ENCODE measurements around the gene C1orf50. TPM values are rescaled to one million over a fixed set of nuclear protein-coding genes. Genes with fewer than 3 reads are reported as not detected.

The C1orf50 gene
- total RNA-seq, 2 experiments from 2014 or later = 23.1 to 23.9 TPM

DNA sequence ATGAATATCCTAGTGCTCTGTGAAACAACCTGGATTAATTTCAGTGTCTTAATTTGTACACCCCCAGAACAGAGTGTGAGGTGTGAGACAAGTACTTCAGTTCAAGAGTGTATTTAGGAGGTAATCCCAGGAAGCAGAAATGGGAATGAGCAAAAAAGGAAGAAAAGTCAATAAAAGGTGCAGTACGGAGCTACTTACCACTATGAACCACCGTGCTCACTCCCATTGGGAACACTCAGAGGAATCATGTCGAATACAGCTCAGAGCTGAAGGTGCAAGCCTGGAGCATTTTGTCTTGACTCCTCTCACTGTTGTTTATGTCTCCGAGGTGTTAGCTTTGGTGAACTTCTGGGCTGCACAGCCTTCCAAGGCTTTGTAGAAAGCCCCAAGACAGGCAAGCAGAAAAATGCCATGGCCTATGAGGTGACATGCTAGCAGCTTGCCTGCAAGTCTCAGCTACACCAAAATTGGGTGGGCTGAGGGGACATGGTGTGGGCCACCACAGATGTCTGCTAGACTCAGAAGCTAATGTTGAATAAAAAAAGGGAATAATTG, 57.5 kb downstream of the C1orf50 start:
- DNase-seq (no peak), ATAC-seq (ENCODE audit: poor library complexity) (no peak)
- Mint-ChIP-seq H3K27me3 (no peaks in the 10 kb centered on the region), H3K36me3 (ENCODE audit: low read depth) (no peaks in the 10 kb centered on the region), H3K4me1 (ENCODE audit: low read depth) (peaks cover 5% of the 10 kb centered on the region), H3K4me3 (no peak overlapping the region), H3K9me3 (no peaks in the 10 kb centered on the region), H3K27ac (no peak overlapping the region)
- H3K4me3 ChIP-seq (ENCODE audit: low read length) = no peak overlapping the region
- CTCF ChIA-PET = no interaction called here
- POLR2A ChIA-PET = no interaction called here
- no peaks in the 10 kb centered on the region for H3K9me3 ChIP-seq (ENCODE audit: control insufficient read depth in 1 of 2, insufficient read depth in 1 of 2, low read length in 2 of 2)
- H3K27ac ChIP-seq (ENCODE audit: low read depth in 1 of 2, low read length in 2 of 2) = no peak overlapping the region
- H3K4me1 ChIP-seq (ENCODE audit: insufficient read depth, low read length) = no peaks in the 10 kb centered on the region
- intact Hi-C loops (cut with DNase I, micrococcal nuclease) = no loop called here
- TF ChIP-seq, protein P1, sequence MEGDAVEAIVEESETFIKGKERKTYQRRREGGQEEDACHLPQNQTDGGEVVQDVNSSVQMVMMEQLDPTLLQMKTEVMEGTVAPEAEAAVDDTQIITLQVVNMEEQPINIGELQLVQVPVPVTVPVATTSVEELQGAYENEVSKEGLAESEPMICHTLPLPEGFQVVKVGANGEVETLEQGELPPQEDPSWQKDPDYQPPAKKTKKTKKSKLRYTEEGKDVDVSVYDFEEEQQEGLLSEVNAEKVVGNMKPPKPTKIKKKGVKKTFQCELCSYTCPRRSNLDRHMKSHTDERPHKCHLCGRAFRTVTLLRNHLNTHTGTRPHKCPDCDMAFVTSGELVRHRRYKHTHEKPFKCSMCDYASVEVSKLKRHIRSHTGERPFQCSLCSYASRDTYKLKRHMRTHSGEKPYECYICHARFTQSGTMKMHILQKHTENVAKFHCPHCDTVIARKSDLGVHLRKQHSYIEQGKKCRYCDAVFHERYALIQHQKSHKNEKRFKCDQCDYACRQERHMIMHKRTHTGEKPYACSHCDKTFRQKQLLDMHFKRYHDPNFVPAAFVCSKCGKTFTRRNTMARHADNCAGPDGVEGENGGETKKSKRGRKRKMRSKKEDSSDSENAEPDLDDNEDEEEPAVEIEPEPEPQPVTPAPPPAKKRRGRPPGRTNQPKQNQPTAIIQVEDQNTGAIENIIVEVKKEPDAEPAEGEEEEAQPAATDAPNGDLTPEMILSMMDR (IDR thresholded peaks at IDR 0.05) = no peak
- H3K27me3 ChIP-seq (ENCODE audit: control insufficient read depth in 1 of 2, insufficient read depth in 2 of 2, low read length in 2 of 2) = no peaks in the 10 kb centered on the region
- no peaks in the 10 kb centered on the region for H3K36me3 ChIP-seq (ENCODE audit: insufficient read depth, low read length)

DNA sequence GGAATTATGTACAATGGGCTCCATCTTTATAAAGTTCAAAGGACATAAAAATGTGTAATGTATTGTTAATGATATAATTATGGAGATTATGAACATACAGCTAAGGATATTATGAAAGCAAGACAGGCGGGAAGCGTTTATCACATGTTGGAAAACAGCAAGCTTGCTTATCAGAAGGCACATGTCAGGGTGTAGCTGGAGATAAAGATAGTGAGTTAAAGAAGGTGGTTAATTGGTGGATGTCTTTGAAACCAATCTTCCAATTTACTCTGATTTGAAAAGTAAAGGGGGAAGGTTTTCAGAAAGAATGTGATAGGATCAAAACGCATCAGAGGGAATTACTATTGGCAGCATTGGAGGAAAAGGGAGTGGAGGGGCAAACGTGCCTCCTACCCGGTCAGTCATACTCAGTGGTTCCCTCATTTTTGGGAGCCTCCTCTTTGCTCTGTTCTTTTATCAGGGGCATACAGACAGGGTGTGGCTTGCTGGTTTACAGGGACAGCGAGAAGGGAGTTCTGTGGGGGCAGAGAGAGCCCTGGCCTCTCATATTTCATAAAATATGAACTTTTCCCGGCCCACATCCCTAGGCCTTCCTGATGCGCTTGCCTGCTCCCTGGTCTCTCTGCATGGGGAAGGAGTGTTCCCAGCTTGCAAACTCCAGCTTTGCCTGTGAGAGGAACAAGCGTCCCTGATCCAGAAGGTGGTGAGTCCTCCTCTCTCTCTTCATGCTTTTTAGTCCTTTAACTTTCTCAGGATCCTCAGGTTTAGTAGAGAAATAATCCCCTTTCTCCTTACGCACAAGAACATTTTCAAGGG, 58.2 kb downstream of the C1orf50 start:
- no peaks in the 10 kb centered on the region for H3K4me1 ChIP-seq (ENCODE audit: insufficient read depth, low read length)
- POLR2A ChIA-PET = no interaction called here
- CTCF ChIA-PET = no interaction called here
- intact Hi-C loops (cut with DNase I, micrococcal nuclease) = no loop called here
- H3K36me3 Mint-ChIP-seq (ENCODE audit: low read depth) = peaks cover 5% of the 10 kb centered on the region
- H3K4me3 Mint-ChIP-seq = no peak overlapping the region
- DNase-seq (no peak), ATAC-seq (ENCODE audit: poor library complexity) (no peak)
- H3K27ac Mint-ChIP-seq = no peak overlapping the region
- TF ChIP-seq, protein P1 (IDR thresholded peaks at IDR 0.05) = no peak
- no peaks in the 10 kb centered on the region for H3K27me3 ChIP-seq (ENCODE audit: control insufficient read depth in 1 of 2, insufficient read depth in 2 of 2, low read length in 2 of 2)
- no peaks in the 10 kb centered on the region for H3K9me3 ChIP-seq (ENCODE audit: control insufficient read depth in 1 of 2, insufficient read depth in 1 of 2, low read length in 2 of 2)
- H3K4me3 ChIP-seq (ENCODE audit: low read length) = no peak overlapping the region
- no peaks in the 10 kb centered on the region for H3K36me3 ChIP-seq (ENCODE audit: insufficient read depth, low read length)
- H3K9me3 Mint-ChIP-seq = no peaks in the 10 kb centered on the region
- H3K4me1 Mint-ChIP-seq (ENCODE audit: low read depth) = peaks cover 5% of the 10 kb centered on the region
- no peak overlapping the region for H3K27ac ChIP-seq (ENCODE audit: low read depth in 1 of 2, low read length in 2 of 2)
- H3K27me3 Mint-ChIP-seq = no peaks in the 10 kb centered on the region

Other genes with a start within 250 kb of the C1orf50 start
- gene PPIH, start 108.8 kb upstream of the C1orf50 start, total RNA-seq = 10 to 100 TPM; 29.4 to 32.6 TPM
- 100 to 1,000 TPM; 372 to 389 TPM for gene YBX1, start 84.8 kb upstream of the C1orf50 start, total RNA-seq
- not detected for gene CLDN19, start 27.0 kb upstream of the C1orf50 start, total RNA-seq
- 10 to 100 TPM; 17.6 to 20.9 TPM for gene P3H1, start 221 bp upstream of the C1orf50 start, total RNA-seq
- 1 to 10 TPM in 1 of 2 experiments, under 1 TPM in 1; 0.60 to 1.1 TPM for gene TMEM269, start 17.7 kb downstream of the C1orf50 start, total RNA-seq
- gene ERMAP, start 49.9 kb downstream of the C1orf50 start, total RNA-seq = 1 to 10 TPM; 4.4 to 5.0 TPM
- gene SVBP, start 50.1 kb downstream of the C1orf50 start, total RNA-seq = 10 to 100 TPM; 19.2 to 21.3 TPM
- 1 to 10 TPM; 1.2 to 1.7 TPM for gene ZNF691, start 79.4 kb downstream of the C1orf50 start, total RNA-seq
- gene SLC2A1, start 191.6 kb downstream of the C1orf50 start, total RNA-seq = 10 to 100 TPM; 78.6 to 80.9 TPM